Bone marrow (tissue), 2 donors: ENCODE measurements around the gene CTIF.

Source experiments
- DNase-seq, 2 donors: peaks; one replicate each; lab custom pipeline; 2025; lab: John Stamatoyannopoulos, UW

Gene CTIF

GRCh38 chr18:48621815-48622555, 83.2 kb downstream of the CTIF start:
- no peak for DNase-seq

- DNase-seq: no peak
Measured at GRCh38 chr18:48622911-48623431, 84.1 kb downstream of the CTIF start.

- no peak for DNase-seq
Measured at GRCh38 chr18:48623468-48624235, 84.8 kb downstream of the CTIF start.

GRCh38 chr18:48624856-48625255, 86.0 kb downstream of the CTIF start:
- no peak for DNase-seq

- no peak for DNase-seq
Measured at GRCh38 chr18:48627216-48627615, 88.4 kb downstream of the CTIF start.

GRCh38 chr18:48629730-48630324, 91.0 kb downstream of the CTIF start:
- DNase-seq: no peak

- DNase-seq: no peak
Measured at GRCh38 chr18:48631851-48632250, 93.0 kb downstream of the CTIF start.

- DNase-seq: no peak
Measured at GRCh38 chr18:48632676-48633257, 93.9 kb downstream of the CTIF start.

GRCh38 chr18:48634491-48634890, 95.7 kb downstream of the CTIF start:
- no peak for DNase-seq

- DNase-seq: no peak
Measured at GRCh38 chr18:48634975-48635374, 96.1 kb downstream of the CTIF start.

GRCh38 chr18:48635806-48636205, 97.0 kb downstream of the CTIF start:
- DNase-seq: no peak

- no peak for DNase-seq
Measured at GRCh38 chr18:48636436-48636835, 97.6 kb downstream of the CTIF start.

- DNase-seq: no peak
Measured at GRCh38 chr18:48637081-48637990, 98.5 kb downstream of the CTIF start.

GRCh38 chr18:48638451-48638850, 99.6 kb downstream of the CTIF start:
- DNase-seq: no peak

GRCh38 chr18:48638896-48639771, 100.3 kb downstream of the CTIF start:
- DNase-seq: no peak

GRCh38 chr18:48639772-48640432, 101.1 kb downstream of the CTIF start:
- no peak for DNase-seq

GRCh38 chr18:48640566-48641270, 101.9 kb downstream of the CTIF start:
- DNase-seq: no peak

- DNase-seq: no peak
Measured at GRCh38 chr18:48641981-48642380, 103.2 kb downstream of the CTIF start.

GRCh38 chr18:48642503-48642902, 103.7 kb downstream of the CTIF start:
- no peak for DNase-seq
